T-helper 1 cell treated with Interleukin-12 subunit alpha and Interleukin-12 subunit beta and Interleukin-4 antibody, amounts not matched to agents 30 μg/mL and 1 μg/mL, for 36 hours (primary cell): ENCODE measurements around the gene IL4I1.

Source experiments
- H3K27ac Mint-ChIP-seq: one replicate; pipeline ENCODE4 v1.8.0; 2021; ENCODE audit warnings: mild to moderate bottlenecking, mixed read lengths
- H3K27me3 Mint-ChIP-seq: one replicate; pipeline ENCODE4 v1.8.0; 2021; ENCODE audit warnings: low read depth, mixed read lengths
- H3K36me3 Mint-ChIP-seq: one replicate; pipeline ENCODE4 v1.8.0; 2021; ENCODE audit warnings: low read depth, mixed read lengths
- H3K4me1 Mint-ChIP-seq: one replicate; pipeline ENCODE4 v1.8.0; 2021; ENCODE audit warnings: low read depth, mixed read lengths
- H3K4me3 Mint-ChIP-seq: one replicate; pipeline ENCODE4 v1.8.0; 2021; ENCODE audit warnings: mild to moderate bottlenecking, moderate library complexity, mixed read lengths
- H3K9me3 Mint-ChIP-seq: one replicate; pipeline ENCODE4 v1.8.0; 2021; ENCODE audit warnings: mixed read lengths

Gene IL4I1

DNA sequence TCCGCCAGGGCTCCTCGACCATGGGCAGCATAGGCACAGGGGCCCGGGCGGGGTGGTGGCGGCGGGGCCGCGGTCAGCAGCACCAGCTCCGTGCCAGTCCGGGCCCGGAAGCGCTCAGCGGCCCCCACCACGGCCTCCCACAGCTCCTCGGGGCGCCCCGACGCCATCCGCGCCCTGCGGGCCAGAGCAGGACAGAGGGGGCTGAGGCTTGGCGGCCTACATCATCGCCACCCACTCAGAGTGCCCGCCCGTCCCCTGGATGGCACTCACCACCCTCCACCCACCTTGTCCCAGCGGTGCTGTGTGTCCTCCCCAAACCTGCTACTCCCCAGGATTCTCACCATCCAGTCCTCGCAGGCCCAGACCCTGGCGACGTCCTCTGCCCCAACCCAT lies 23.6 kb downstream of the IL4I1 start:
- Mint-ChIP-seq H3K36me3 (peaks cover 7% of the 10 kb centered on the region), H3K9me3 (no peaks in the 10 kb centered on the region), H3K4me1 (peaks cover 27% of the 10 kb centered on the region), H3K27ac (no peak overlapping the region), H3K4me3 (no peak overlapping the region), H3K27me3 (no peaks in the 10 kb centered on the region)

DNA sequence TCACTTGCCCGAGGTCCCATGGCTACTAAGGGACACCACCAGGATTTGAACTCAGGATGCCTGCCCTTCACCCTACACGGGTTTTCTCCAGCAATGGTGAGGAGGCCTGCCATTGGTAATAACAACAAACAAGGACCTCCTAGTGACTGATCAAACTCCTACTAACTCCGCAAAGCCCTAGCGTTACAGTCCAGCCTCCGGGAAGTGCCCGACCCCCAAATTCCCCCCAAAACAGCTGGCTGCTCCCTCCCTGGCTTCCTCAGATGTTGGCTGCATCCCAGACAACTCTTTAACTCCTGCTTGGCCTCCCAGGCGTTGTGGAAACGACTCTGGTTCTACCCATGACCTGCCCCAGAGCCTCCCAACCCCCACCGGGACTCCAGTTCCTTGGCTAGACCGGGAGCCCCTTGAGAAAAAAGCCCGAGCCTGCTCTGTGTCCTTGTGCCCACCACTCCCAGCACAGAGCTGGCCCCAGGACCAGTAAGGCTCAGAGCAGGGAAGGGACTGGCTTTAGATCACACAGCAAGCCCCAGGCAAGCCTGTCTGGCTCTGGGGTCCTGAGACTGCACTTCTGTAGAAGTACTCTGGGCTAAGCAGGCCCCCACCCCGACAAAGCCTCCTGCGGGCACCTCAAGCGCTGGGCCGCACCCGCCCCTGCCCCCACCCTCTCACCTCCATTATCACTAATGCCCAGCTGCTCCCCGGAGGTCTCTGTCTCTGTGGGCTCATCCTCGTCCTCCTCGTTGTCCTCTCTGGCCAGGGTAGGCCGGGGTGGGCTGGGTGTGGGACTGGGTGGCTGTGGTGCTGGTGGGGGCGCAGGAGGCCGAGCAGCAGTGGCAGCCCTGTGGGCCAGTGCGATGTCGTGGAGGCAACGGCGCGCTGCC lies 24.2 kb downstream of the IL4I1 start:
- H3K4me1 Mint-ChIP-seq, result peaks cover 28% of the 10 kb centered on the region
- peak overlapping the region; percentile 78 for H3K27ac Mint-ChIP-seq
- H3K36me3 Mint-ChIP-seq, result peaks cover 4% of the 10 kb centered on the region
- no peaks in the 10 kb centered on the region for H3K27me3 Mint-ChIP-seq
- no peak overlapping the region for H3K4me3 Mint-ChIP-seq
- H3K9me3 Mint-ChIP-seq, result no peaks in the 10 kb centered on the region

DNA sequence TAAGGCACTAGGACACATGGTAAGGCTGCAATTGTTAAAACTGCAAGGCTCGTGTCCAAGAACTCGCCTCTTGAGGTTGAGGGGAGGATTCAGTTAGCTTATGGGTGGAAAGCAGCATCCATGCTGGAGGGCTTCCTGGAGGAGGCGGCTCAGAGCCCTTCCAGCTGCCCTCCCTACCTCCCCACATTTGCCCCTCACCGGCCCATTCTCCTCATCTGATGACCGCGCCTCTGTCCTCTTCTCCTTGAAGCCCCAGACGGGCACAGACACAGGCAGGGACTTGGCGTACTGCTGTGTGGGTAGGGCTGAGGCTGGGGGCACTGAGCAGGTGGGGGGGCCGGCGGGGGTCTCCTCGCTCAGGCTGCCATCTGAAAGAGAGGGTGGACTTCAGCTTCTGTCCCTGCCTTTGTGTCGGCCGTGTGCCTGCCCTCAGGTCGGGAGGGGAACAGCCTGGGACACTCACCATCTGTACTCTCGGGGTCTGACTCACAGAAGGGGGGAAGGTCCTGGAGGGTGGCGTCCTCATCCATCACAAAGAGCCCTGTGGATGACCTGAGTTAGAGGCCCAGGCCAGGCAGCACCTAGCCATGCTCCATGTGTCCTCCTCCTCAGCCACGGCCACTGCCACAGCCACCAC lies 25.2 kb downstream of the IL4I1 start:
- peaks cover 34% of the 10 kb centered on the region for H3K4me1 Mint-ChIP-seq
- H3K9me3 Mint-ChIP-seq, result no peaks in the 10 kb centered on the region
- peak overlapping the region; percentile 78 for H3K27ac Mint-ChIP-seq
- H3K27me3 Mint-ChIP-seq, result no peaks in the 10 kb centered on the region
- H3K4me3 Mint-ChIP-seq, result no peak overlapping the region
- H3K36me3 Mint-ChIP-seq, result peaks cover 7% of the 10 kb centered on the region

DNA sequence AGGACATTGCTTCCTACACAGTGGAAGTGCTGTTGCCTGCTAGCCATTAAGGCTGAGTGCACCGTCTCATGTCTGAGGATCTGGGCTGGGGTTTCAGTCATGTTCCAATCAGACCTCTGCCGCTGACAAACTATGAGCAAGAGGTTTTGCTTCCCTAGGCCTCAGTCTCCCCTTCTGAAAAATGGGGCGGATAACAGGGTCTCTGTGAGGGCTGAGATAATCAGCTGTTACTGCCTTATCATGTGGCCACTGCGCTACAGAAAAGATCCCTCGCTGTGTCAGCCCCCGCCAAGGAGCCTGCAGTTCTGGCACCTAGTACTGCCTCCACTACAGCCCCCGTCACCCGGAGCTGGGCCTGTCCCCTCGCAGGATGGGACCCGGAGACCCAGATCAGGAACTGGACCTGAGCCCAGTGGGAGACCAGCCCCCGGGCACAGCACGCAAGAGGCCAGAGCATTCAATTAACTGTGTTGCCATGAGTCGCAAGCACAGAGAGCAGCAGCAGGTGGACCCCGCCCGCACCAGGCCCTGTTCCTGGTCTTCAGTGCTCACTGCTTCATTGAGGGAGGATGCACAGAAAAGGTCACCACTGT lies 26.3 kb downstream of the IL4I1 start:
- Mint-ChIP-seq H3K27ac (peak overlapping the region; percentile 73), H3K27me3 (no peaks in the 10 kb centered on the region), H3K36me3 (peaks cover 13% of the 10 kb centered on the region), H3K9me3 (no peaks in the 10 kb centered on the region), H3K4me3 (peak overlapping the region; percentile 72), H3K4me1 (peaks cover 40% of the 10 kb centered on the region)

DNA sequence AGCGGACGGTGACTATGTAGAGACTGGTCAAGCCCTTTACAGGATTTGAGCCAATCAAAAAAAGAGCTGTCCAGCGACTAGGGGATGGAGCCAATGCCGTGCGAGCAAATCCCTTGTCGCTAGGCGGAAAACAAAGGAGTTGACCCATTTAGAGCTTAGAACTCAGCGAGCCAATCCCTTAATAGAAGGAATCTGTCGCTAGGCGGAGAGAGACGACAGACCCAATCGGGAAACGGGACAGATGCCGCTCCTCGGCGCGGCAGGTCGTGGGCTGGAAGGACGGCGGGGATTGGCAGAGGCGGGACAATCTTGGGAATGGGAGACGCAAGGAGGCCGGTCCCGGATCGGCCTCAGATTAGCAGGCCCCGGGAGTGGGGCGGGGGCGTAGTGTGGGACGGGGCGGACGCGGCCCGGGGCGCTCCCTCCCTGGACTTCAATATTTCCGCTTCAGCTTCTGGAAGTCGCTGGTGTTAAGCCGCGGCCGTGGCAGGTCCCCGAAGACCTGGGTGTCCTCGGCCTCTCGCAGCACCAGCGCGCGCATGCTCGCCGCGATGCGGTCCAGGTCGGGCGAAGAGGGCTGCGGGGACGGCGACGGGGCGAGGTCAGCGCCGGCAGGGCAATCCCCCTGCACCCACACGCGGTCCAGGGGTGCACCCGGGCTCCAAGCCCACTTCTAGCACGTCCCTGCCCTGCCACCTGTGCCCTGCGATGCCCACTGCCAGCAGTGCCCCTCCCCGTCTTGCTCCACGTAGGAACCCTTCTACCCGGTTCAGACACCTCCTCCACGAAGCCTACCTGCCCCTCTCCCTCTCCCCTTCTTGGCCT lies 27.0 kb downstream of the IL4I1 start:
- peaks cover 39% of the 10 kb centered on the region for H3K4me1 Mint-ChIP-seq
- H3K9me3 Mint-ChIP-seq, result no peaks in the 10 kb centered on the region
- peak overlapping the region; percentile 73 for H3K27ac Mint-ChIP-seq
- peak overlapping the region; percentile 72 for H3K4me3 Mint-ChIP-seq
- H3K27me3 Mint-ChIP-seq, result no peaks in the 10 kb centered on the region
- peaks cover 17% of the 10 kb centered on the region for H3K36me3 Mint-ChIP-seq

DNA sequence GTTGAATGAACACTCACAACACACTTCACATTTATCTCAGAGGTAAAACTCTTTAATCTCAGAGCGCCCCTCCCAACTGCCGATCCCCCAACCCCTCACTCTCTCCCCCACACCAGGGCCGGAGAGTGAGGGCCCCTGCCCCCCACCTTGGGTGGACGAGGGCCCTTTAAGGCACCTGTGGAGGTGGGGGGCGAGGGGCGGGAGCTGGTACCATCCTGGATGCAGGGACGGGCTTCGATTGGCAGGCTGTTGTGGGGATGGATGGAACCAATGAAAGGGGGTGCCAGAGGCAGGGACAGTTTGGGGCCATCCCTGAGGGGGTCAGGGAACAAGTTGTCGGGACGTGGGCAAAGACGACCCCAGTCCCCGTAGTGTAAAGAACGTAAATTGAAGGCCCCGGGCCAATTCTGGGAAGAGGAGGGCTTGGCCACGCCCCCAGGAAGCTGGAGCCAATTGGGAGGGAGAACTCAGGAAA lies 27.6 kb downstream of the IL4I1 start:
- Mint-ChIP-seq H3K36me3 (peaks cover 24% of the 10 kb centered on the region), H3K4me1 (peaks cover 39% of the 10 kb centered on the region), H3K27ac (no peak overlapping the region)

DNA sequence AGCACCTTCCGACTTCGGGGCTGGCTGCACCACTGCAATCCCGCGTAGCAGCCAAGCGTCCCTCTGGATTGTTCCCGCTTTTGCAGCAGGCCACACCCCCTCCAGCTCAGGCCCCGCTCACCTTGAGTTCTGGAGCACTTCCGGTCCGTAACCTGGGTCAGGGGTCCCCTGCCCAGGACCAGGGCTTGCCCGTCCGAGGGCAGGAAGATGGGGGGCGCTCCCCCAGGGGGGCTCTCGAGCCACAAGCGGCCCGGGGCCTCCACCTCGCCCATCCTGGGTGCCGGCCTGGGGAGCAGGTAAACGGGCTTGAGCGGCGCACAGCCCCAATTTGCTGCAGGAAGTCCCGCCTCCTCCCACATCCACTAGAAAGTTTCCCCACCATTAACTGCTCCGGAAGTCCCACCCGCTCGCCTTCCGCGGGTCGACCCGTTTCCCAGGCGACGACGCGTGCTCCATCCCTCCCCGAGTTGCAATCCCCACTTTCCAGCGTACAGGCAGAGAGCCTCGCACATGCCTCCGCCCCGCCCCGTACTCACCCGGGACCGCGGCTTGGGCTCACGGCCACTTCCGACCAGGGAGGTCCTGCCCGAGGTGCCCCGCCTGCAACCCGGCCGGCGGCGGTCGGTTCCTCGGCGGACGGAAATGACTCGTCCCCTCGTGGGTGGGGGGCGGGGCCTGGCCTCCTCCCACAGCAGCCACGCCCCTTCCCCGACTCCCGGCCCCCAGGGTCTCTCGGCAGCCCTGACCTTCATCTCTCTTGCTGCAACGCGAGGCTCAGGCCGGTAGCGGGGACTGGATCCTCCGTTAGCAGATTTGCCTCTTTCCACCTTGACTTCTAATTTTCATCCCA lies 29.5 kb downstream of the IL4I1 start, which contains the start of gene PNKP:
PNKP (minus strand) TSS at position 644 of the 850 bp plus-strand sequence; CDS start at position 272, 372 bp downstream.
- H3K27ac Mint-ChIP-seq, result no peak within 1 kb of the TSS

More for the DNA sequence above, 27.6 kb downstream of the IL4I1 start:
- no peaks in the 10 kb centered on the region for H3K9me3 Mint-ChIP-seq
- H3K27me3 Mint-ChIP-seq, result no peaks in the 10 kb centered on the region
- H3K4me3 Mint-ChIP-seq, result no peak overlapping the region

DNA sequence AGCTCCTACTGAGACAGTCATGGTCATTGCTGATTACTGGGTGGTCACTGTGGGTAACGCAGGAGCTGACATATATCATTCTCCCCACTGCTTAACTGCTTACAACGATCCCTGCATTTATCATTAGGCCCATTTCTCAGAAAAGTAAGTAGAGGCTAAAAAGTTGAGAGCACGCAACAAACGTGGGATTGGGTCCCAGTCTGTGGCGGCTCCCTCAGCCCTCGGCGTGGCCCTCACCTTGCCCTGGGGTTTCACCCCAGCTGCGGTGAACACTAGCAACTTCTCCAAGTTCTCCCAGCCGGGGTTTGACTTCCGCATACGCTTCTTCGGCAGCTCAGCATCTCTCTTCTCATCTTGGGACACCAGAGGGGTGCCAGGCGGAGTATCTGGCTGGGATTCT lies 31.8 kb downstream of the IL4I1 start:
- Mint-ChIP-seq H3K9me3 (no peaks in the 10 kb centered on the region), H3K27me3 (no peaks in the 10 kb centered on the region), H3K27ac (no peak overlapping the region), H3K4me3 (peak overlapping the region; percentile 7), H3K4me1 (peaks cover 28% of the 10 kb centered on the region), H3K36me3 (peaks cover 30% of the 10 kb centered on the region)

More for the DNA sequence above, 29.5 kb downstream of the IL4I1 start, which contains the start of gene PNKP:
- Mint-ChIP-seq H3K4me3 (peak within 1 kb of the TSS; percentile 98), H3K9me3 (no peaks in the 10 kb centered on the region), H3K36me3 (peaks cover 31% of the 10 kb centered on the region), H3K27me3 (no peaks in the 10 kb centered on the region), H3K4me1 (peaks cover 39% of the 10 kb centered on the region)

DNA sequence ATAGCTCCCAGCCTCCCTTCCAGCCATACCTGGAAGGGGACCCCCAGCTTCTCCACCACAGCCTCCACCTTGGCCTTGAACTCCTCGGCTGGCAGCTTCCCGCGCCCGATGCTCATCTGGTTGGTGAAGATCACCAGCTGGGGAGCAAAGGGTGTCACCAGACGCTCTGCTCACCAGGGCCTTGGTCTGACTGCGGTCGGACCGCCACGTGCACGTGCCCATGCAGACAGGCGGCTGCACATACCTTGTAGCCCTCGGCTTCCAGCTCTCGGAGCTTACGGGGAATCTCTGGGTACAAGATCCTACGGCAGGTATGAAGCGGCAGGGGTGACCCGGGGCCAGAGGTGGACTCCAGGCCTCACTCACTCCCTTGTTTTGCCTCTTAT lies 32.8 kb downstream of the IL4I1 start:
- Mint-ChIP-seq H3K4me1 (peaks cover 28% of the 10 kb centered on the region), H3K9me3 (no peaks in the 10 kb centered on the region), H3K27me3 (no peaks in the 10 kb centered on the region), H3K4me3 (no peak overlapping the region), H3K27ac (no peak overlapping the region), H3K36me3 (peaks cover 32% of the 10 kb centered on the region)

DNA sequence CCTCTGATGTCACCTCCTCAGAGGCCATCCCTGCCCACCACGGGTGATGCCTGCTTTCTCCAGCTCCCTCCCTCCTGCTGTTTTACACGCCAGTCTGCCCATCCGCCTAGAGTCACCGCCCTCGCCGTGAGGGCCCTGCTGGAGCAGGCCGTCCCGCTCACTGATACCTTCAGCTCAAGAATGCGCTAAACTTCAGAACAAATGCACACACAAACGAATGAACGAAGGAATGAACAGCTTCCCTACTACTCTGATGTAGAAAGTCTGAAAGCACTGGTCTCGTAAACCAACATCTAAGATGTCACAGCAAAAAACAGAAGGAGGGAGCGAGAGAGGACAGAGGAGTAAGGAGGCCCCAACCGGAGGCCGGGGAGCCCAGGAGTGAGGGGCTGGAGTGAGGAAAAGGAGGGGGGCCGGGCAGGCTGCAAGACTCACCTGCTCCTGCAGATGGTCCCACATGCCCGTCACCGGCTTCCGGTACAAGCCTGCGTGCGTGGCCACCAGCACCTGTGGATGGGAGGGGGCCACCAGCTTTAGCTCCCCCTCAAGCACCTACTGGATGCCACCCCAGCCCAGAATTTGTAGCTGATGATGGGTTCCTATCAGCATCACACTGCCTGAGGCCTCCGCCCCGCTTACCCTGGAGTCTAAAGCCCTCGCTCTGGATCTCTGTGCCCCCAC lies 33.3 kb downstream of the IL4I1 start:
- H3K27ac Mint-ChIP-seq, result no peak overlapping the region
- H3K4me3 Mint-ChIP-seq, result peak overlapping the region; percentile 19
- peaks cover 27% of the 10 kb centered on the region for H3K4me1 Mint-ChIP-seq
- no peaks in the 10 kb centered on the region for H3K9me3 Mint-ChIP-seq
- peaks cover 32% of the 10 kb centered on the region for H3K36me3 Mint-ChIP-seq
- H3K27me3 Mint-ChIP-seq, result no peaks in the 10 kb centered on the region

DNA sequence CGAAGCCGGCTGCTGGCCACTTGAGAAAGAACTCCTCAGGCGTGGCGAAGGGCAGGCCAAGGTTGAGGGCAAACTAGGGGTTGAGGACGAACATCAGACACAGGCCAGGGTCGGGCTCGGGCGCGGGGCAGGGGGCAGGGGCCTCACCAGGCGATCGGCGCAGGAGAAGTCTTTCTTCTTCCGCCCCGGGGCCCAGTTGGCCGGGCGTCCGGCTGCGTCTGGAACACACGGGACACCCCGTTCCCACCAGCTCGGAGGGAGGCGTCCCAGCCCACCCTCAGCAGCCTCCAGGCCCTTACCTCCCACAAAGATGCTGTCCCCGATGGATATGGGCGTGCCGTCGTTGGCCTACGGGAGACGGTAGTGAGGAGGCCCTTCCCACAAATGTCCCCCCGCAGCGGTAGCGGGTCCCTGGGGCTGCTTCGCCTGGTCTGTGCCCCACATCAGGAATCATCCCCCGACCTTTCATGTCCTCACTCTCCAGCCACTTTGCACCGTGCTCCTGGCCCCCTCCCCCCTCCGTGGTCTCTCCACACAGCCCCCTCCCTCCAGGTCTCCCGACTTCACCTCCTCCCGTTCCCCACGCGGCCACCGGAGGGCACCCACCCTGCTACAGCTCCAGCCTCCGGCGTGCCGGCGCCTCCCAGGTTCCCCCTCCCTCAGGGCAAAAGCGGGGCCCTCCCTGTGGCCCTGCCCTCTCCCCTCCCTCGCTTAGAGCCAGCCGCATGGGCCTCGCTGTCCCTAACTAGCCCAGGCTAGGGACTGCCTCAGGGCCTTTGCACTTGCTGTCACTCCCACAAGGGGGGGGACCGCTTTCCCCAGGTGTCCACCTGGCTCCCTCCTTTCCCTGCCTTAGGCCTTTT lies 34.1 kb downstream of the IL4I1 start:
- Mint-ChIP-seq H3K9me3 (no peaks in the 10 kb centered on the region), H3K4me1 (peaks cover 24% of the 10 kb centered on the region), H3K27me3 (no peaks in the 10 kb centered on the region), H3K36me3 (peaks cover 32% of the 10 kb centered on the region), H3K27ac (no peak overlapping the region), H3K4me3 (no peak overlapping the region)
